Measurements from ENCODE around the gene SLC26A8.
"Not testable (repeated sequence)": the region's sequence is repeated elsewhere in the genome, so short reads cannot be mapped to it uniquely, and the experiment has no call there.

Gene SLC26A8

DNA sequence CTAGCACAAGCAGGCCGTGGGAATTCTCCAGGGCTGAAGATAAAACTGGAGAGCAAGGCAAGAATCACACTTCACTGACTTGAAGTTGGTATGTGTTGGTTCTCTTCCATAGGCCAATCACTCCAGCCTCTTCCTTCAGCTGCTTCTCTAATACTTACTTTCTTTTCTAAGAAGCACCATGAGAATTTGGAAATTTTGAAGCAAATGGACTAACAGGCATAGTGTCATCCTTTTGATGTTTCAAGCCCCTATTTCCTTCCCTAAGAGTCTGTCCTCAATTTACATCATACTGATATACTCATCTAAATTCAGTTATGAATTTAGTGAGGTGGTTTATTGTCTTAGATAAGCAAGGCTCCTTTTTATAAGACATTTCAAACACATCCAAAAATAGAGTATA, 24.0 kb downstream of the SLC26A8 start:
- DNase-seq, result no peak

DNA sequence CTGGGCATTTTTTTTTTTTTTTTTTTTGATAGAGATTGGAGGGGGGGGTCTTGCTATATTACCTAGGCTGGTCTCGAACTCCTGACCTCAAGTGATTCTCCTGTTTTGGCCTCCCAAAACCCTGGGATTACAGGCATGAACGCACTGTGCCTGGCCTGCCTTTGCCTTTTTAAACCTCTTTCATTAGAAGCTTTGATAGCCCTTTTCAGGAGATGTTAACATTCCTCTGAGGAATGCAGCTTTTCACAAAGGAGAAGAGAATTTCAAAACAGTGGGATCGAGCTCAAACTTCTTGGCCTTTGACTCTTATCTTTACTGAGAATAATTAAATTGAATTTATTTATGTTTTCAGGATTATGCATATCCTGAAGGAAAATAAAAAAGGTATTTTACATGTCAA, 31.3 kb downstream of the SLC26A8 start:
- DNase-seq, result no peak

DNA sequence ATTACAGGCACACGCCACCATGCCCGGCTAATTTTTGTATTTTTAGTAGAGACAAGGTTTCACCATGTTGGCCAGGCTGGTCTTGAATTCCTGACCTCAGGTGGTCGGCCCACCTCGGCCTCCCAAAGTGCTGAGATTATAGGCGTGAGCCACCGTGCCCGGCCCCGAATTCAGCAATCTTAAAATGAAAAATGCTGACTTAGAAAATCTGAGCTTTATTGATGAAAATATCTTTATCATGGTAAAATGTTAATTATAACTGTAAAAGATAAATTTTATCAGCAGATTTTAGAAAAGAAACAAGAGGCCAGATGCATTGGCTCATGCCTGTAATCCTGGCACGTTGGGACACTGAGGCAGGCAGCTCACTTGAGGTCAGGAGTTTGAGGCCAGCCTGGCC, 36.4 kb downstream of the SLC26A8 start:
- DNase-seq, result not testable (repeated sequence)

DNA sequence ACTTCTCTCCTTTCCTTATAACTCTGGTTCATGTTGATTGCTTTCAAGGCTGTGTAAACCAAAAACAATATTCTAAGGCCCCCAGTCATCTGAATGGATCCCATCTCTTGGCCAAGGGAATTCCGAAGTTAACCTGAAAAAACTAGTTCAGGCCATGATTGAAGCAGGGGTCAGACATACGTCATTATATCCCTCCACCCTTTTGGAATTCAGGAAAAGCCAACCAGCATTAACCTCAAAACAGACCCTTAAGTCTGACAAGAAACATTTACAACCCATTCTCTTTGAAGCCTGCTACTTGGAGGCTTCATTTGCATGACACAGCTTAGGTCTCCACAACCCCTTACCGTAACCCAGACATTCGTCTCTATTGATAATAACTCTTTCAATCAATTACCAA, 39.7 kb downstream of the SLC26A8 start:
- no peak for DNase-seq

DNA sequence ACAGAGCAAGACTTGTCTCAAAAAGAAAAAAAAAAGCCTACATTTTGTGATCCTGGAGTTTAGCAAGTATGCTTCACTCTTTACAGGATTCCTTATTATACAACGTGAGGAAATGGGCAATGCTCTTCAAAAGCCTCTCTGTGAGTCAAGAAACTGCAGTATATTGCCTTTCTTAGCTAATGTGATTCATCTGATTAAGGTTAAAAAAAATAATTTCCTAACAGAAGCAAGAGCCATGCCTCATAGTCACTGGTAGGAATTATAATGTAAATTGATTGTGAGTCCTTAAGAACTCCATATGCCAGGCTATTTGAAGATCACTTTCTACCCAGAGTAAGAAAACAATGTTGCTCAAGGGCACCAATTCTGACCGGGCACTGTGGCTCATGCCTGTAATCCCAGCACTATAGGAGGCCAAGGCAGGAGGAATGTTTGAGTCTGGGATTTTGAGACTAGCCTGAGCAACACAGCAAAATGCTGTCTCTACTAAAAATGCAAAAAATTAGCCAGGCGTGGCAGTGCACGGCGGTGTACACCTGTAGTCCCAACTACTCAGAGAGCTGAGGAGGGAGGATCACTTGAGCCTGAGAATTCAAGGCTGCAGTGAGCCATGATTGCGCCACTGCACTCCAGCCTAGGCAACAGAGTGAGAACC, 43.3 kb downstream of the SLC26A8 start:
- DNase-seq, result no peak

DNA sequence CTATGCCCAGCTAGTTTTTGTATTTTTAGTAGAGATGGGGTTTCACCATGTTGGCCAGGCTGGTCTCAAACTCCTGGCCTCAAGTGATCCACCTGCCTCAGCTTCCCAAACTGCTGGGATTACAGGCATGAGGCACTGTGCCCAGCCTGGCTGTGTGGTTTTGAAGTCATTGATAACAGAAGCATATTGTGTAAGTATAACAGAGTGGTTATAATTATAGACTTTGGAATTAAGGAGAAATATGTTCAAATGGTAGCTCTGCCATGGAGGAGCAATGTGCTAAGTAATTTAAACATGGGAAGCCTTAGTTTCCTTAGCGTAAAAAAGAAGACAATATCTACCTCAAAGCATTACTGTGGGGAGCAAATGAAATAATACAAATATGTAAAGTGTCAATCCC, 44.3 kb downstream of the SLC26A8 start:
- not testable (repeated sequence) for DNase-seq

DNA sequence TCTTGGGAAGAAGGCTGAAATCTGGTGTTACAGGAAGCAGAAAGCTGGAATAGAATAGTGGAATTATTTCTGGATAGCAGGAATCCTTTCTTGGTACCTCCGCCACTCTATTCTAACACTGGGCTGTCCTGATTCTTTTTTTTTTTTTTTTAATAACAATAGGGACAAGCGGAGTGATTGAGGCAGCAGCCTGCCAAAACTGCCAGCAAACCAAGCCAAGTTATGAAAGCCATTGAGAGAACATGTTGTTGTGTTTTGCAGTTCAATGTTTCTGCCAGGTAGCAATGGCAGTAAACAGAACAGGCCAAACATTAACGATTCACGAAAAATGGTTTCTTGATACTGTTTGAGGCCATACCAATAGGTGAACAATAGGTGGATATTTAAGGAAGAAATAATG, 47.1 kb downstream of the SLC26A8 start:
- no peak for DNase-seq

DNA sequence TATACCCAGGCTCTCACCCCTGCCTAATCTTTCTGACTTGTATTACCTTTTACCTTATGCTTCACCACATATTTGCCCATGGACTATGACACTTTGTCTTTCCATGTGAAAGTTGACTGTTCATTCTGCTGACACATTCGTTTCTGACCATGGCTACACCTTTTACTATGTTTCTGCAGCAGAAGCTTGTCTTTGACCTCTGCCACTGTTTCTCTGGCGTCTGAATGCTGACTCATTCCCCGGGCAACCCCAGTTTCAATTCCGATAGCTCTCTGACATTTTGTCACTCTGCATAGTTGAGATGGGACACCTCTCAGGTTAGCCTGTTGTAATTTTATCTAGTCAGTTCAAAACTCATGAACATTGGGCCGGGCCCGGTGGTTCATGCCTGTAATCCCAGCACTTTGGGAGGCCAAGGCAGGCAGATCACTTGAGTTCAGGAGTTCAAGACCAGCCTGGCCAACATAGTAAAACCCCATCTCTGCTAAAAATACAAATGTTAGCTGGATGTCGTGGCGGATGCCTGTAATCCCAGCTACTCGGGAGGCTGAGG, 50.7 kb downstream of the SLC26A8 start:
- no peak for DNase-seq

DNA sequence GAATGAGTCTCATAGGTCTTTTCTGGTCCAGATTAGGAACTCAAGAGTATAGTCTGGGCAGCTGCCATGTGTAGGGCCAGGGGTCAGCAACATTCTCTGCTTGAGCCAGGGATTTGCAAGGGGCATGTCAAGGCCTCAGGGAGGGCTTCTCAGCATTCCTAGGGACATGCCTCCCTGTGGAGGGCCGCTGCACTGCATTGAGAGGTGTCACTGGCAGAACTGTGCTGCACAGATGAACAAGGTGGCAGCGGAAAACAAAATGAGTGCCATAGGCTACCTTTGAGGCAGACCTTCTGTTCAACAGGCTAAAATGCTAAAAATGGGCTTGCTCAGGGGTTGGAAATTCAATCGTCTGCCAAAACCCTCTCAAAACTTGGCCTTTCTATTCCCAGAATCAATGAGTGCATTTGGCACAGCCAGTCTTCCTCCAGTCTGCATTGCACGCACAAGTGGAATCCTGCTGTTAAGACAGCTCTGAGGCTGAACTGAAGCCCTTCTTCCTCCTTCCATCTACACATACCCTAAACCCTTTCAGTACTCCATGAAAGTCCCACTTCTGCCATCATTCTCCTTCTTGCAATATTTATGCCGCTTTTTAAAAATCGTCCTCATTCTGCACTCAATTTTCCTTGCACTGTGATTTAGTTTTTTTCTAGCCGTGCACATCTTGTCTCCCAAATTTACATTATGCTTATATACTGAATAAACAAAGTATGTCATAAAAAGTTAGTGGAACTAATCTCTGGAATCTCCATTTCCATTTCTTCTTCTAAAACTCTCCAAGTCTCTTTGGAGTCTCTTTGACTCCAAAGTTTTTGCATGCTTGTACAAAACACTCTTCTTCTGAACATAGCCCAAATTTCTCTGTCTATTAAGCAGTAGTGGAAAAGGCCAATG, 51.7 kb downstream of the SLC26A8 start:
- DNase-seq, result no peak

DNA sequence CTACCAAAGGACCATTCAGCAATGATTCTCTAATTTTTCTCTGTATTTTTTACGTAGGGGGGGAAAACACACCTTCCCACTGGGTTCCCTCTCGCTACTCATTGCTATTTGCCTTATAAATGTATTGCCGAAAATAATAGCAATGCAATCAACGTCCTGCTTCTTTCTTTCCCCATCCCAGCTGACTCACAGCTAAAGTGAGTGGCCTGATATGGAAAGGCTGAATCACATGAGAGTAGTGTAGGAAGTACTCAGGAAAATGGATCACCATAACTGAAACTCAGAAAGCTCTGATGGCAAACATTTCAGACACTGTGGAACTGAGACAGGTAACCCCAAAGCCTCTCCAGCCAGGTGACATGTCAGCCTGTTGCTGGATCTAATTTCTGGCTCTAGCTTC, 54.3 kb downstream of the SLC26A8 start:
- no peak for DNase-seq

DNA sequence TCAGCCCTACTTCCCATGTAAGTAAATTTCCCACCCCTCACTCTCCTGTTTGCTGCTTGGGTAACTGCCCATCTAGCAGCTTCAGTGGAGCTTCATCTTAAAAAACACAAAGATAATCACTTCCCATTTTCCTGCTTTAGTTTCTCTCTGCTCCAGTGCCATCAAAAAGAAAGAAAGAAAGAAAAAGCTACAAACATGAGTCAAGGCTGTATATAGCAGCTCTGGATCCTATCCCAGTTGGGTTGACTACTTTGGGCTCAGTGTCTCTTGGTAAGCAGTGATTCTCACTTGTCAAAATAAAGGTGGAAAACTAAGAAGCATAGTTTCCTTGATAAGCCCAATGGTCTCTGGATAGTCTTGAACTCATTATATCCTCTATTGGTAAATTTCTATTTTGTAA, 54.8 kb downstream of the SLC26A8 start:
- no peak for DNase-seq

DNA sequence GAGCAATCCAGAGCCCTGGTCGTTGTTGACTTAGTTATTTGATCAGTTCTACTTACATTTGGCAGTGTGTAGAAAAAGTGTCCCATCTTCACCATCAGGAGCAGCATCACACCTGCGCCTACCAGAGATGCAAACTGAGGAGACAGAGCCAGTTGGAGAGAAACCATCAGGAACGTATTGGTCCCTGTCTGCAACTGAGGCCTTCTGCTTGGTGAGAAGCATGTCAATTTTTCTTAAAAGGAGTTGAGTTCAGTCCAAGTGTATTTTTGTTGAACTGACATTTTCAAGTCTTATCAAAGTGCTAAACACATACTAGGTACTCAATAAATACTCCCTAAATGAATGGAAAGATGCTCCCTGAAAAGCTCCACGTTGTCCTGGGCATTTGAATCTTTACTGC, 55.6 kb downstream of the SLC26A8 start:
- DNase-seq, result no peak

DNA sequence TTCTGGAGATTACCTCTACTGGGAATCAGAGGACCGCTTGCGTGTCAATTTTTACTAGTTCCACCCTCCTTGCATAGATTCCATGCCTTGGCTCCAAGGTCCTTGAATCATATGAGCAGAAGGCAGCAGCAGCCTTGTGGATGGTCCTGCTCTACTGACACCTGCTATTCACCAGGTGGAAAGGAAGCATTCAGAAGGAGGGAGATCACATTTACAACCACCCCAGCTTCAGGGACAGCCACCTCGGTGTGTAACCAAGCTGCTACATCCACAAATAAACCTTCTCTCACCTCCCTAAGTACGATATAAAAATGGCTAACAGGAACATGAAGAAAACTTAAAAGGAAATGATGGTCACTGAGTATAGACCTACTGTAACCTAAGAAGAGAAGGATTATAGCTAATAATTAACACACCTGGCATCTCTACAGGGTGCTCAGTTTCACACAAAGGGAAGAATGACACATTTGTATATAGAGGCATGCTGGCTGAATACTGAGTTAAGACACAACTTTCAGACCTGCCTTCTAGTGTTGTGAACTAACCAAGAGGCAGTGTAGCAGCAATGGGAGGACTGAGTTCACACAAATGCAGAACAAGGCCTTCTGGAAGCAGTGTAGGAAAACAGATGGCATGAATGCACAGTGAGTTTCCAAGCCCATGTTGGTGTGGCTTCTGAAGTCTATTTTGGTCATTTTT, 57.2 kb downstream of the SLC26A8 start:
- no peak for DNase-seq

DNA sequence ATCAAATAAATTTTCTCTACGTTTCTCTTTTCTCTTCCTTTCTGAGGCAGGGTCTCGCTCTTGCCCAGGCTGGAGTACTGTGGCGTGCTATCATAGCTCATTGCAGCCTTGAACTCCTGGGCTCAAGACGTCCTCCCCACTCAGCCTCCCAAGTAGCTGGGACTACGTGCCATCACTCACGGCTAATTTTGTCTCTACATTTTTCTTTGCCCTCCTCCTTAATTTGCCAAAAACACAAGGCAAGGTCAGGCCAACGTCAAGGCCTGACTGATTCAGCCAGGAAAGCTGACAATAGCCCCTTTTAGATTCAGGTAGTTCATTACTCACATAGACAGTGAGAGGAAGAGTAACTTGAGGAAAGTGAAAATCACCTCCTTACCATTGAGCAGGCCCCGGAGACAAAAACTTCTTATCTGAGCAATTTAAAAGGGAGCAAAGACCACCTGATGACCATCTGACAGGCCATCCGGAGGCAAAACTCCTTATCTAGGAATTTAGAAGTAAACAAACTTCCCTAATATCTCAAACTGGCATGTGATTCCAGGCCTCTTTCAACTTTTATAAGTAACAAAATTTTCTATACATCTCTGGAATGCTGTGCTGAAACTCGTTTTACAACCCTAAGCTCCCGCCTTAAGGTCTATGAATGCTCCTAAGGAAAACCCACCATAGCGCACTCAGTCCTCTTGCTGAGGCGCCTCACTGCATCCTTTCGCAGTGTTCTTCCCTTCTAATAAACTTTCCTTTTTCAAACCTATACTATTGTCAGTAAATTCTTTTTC, 61.5 kb downstream of the SLC26A8 start:
- no peak for DNase-seq

DNA sequence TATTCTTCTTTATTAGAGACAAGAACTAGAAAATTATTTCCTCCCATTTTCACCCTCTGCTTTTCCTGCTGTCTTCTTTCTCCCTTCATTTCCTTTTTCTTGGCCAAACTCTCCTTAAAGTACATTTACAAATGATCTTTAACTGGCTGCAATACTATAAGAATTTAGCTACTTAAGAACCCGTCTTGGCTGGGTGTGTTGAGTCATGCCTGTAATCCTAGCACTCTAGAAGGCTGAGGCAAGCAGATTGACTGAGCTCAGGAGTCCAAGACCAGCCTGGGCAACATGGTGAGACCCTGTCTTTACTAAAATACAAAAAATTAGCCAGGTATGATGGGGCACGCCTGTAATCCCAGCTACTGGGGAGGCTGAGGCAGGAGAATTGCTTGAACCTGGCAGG, 64.3 kb downstream of the SLC26A8 start:
- no peak for DNase-seq

DNA sequence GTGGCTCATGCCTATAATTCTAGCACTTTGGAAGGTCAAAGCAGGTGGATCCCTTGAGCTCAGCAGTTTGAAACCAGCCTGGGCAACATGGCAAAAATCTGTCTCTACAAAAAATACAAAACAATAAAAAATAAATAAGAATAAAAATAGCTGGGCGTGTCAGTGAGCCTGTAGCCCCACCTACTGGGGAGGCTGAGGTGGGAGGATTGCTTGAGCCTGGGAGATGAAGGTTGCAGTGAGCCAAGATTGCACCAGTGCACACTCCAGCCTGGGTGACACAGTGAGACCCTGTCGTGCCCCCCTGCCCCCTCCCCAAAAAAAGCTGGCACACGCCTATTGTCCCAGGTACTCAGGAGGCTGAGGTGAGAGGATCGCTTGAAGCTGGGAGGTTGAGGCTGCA, 68.5 kb downstream of the SLC26A8 start:
- DNase-seq, result no peak

DNA sequence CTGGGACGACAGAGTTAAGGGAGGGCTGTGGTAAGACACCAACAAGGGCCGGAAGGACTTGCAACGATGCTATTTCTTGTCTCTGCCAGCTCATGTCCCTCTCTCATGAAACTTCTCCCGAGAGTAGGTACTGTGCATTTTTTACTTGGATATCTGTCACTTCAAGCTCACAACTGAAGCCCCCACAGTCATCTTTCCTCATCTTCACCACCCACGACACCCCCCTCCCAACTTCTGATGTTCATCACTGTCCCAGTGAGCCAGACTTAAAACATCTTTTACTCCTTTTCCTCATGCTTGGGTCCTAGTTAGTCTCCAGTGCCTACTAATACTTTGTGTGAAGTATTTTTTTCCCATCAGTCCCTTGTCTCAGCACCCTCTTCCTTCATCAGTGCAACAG, 68.9 kb downstream of the SLC26A8 start:
- DNase-seq, result no peak

DNA sequence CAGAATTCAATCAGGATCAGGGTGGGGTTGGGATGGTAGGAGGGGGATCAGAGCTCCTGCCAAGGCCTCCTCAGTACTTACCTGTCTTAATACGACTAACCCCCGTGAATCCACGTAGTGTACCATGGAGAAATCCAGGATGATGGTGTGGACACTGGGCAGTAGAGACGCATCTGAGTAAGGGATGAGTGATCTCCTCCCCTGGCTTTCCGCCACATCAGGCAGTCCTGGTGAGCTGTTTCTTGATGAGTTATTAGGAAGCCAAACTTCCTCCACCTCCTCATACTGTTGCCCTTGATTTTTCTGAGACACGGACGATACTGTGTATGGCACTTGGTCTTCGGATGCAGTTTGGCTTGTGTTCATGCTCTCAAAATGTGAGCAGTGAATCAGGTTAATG, 69.4 kb downstream of the SLC26A8 start:
- DNase-seq, result no peak

DNA sequence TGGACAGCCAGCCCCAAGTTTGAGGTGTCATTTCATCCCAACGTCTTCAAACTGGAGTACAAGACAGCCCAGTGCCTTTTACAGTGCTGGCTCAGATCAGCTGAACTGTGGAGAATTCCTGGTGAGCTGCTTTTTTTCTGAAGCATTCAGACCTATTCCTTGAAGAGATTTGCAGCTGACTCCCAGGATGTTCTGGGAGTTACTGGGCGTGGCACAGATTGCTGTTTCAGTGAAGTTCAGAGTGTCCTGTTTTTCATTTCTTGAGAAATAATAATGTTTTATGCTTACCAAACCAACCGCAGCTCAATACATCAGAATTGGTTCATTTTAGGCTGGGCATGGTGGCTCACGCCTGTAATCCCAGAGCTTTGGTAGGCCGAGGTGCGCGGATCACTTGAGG, 70.1 kb downstream of the SLC26A8 start:
- DNase-seq, result no peak

DNA sequence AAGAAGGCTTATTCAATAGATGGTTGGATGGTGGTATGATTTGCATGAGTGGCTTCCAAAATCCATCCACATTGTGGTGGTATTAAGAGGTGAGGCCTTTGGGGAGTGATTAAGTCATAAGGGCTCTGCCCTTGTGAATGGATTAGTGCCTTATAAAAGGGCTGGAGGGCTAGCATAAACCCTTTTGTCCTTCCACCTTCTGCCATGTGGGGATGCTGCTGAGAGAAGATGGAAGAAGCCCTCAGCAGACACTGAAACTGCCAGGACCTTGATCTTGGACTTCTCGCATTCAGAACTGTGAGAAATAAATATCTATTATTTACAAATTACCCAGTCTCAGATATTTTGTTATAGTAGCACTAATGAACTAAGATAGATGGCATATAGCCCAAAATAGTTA, 75.7 kb downstream of the SLC26A8 start:
- no peak for DNase-seq

DNA sequence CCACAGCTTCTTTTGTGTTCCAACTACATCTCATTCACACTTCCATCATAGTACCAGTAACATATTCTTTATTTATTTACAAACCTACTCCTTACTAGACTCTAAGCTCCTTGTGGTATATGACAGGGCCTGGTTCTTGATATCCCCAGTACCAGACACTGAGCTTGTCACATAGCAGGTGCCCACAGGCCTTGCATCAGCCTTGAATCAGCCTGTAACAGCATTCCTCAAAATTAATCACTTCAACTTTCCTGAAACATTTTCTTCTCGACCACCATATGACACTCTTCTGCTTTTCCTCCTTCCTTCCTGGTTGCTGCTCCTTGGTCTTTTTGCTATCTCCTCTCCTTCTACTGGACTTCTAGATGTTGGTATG, 78.8 kb downstream of the SLC26A8 start:
- no peak for DNase-seq

DNA sequence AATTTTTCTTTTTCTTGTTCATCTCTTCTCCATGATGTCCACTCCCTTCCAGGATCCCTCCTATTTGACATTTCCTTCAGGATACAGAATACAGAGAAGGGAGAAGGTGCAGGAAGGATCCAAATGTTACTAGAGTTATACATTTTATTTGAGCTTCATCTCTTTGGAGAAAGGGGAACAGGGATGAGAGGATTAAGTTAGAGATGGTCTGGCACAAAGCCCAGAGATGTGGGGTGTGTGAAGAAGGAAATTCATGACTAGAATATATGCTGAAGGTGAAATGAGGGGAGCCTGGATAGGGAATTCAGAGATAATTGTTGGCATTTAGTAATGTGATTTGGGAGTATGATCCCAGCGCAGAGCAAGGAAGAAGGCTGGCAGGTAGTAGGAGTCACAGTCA, 81.1 kb downstream of the SLC26A8 start:
- no peak for DNase-seq

DNA sequence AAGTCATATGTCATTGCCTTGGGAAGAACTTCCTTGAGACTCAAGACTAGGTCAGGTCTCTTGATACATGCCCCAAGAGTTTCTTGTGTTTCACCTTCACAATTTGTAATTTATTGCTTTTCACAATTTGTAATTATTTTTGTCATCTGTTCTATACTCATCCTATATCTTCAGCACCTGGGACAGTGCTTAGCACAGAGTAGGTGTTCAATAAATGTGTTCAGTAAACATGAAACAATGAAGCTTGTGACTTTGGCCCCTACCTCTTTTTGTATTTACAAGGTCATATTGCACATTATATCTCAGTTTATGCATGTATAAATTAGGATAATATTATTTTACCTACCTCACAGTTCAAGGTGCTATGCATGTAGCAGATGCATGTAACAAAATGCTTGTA, 82.1 kb downstream of the SLC26A8 start:
- DNase-seq, result no peak

Data from GF-D8 (cell line).